Colonic mucosa (tissue), 4 donors: ENCODE results near the gene SPSB2. TPM values are rescaled to one million over a fixed set of nuclear protein-coding genes. Genes with fewer than 3 reads are reported as not detected.

Experiments
- DNase-seq: peaks from one replicate; pipeline ENCODE4 v3.0.0-alpha.2; 2020
- H3K27ac ChIP-seq: fragments of 200-600 bp; one replicate; pipeline ENCODE4 v1.8.0; 2021
- H3K27me3 ChIP-seq: fragments of 200-600 bp; one replicate; pipeline ENCODE4 v1.8.0; 2021
- H3K36me3 ChIP-seq: fragments of 200-600 bp; one replicate; pipeline ENCODE4 v1.8.0; 2021
- H3K4me1 ChIP-seq: fragments of 200-600 bp; one replicate; pipeline ENCODE4 v1.8.0; 2021; ENCODE audit warnings: mild to moderate bottlenecking
- H3K4me3 ChIP-seq: fragments of 200-600 bp; one replicate; pipeline ENCODE4 v1.8.0; 2021
- H3K9ac ChIP-seq, 2 donors: one replicate each; pipeline ENCODE4 v1.7.0; 2013; ENCODE audit warnings: control low read depth in 2 of 2, low read depth in 2 of 2, low read length in 2 of 2
- H3K9me3 ChIP-seq: fragments of 200-600 bp; one replicate; pipeline ENCODE4 v1.8.0; 2021
- CTCF ChIP-seq: fragments of 200-600 bp; IDR thresholded peaks from one replicate; pipeline ENCODE4 v1.8.0; 2022; ENCODE audit warnings: antibody characterized with exemption, mild to moderate bottlenecking
- intact Hi-C: fragments of 100-400 bp; cut with DNase I; formaldehyde crosslinking; loops from one replicate; pipeline ENCODE4 v1.14.1; 2022
- total RNA-seq, 2 donors: library from RNA; stranded (reverse); fragmentation: NEBNext Ultra II Directional in 1 of 2; extraction: Animal tissue kit (Norgen Biotek cat#: 25700) in 1 of 2; gene quantifications; one replicate each; pipeline ENCODE4 v1.2.1, GENCODE V29; 2021
- donor health status: healthy.
- donor health status: DM: no; HTN: no; CAD: no.
- donor health status: DM: no; HTN: no; CAD: no.

The SPSB2 gene
- total RNA-seq, 2 donors from 2014 or later = 8.4 to 19.8 TPM

- peak within 1 kb of the TSS; percentile 99 for H3K27ac ChIP-seq
- DNase-seq = peak; percentile 98
- no peaks in the 10 kb centered on the region for H3K9me3 ChIP-seq
- H3K4me3 ChIP-seq = peak within 1 kb of the TSS; percentile 65
- no peak for TF ChIP-seq CTCF
- H3K27me3 ChIP-seq = no peaks in the 10 kb centered on the region
- peak within 1 kb of the TSS; percentile 70 to 71 for H3K9ac ChIP-seq
- peaks cover 1% of the 10 kb centered on the region for H3K36me3 ChIP-seq
- intact Hi-C loops = no loop called here
- H3K4me1 ChIP-seq = peaks cover 13% of the 10 kb centered on the region
These were observed 21.0 kb downstream of the SPSB2 start, which contains the start of gene USP5 for GRCh38 chr12:6851921-6852650. TSS of gene USP5 (plus strand) at chr12:6852150. CDS start at chr12:6852180, 30 bp downstream.

- peak within 1 kb of the TSS; percentile 99 for H3K27ac ChIP-seq
- H3K4me1 ChIP-seq = peaks cover 13% of the 10 kb centered on the region
- H3K4me3 ChIP-seq = peak within 1 kb of the TSS; percentile 65
- no peak for TF ChIP-seq CTCF
- intact Hi-C loops = no loop called here
- H3K9ac ChIP-seq = peak within 1 kb of the TSS; percentile 70
- H3K36me3 ChIP-seq = no peaks in the 10 kb centered on the region
- no peaks in the 10 kb centered on the region for H3K27me3 ChIP-seq
- H3K9me3 ChIP-seq = no peaks in the 10 kb centered on the region
- DNase-seq = peak; percentile 98
These were observed 21.8 kb downstream of the SPSB2 start, which contains the start of gene CDCA3 for GRCh38 chr12:6851153-6851920. TSS of gene CDCA3 (minus strand) at chr12:6851286. CDS start at chr12:6850952, 334 bp downstream.

- Histone ChIP-seq H3K4me1 (peaks cover 13% of the 10 kb centered on the region), H3K36me3 (no peaks in the 10 kb centered on the region), H3K9ac (peak overlapping the region in 1 of 2 donors; percentile 70), H3K27me3 (no peaks in the 10 kb centered on the region), H3K9me3 (no peaks in the 10 kb centered on the region), H3K27ac (peak overlapping the region; percentile 99), H3K4me3 (peak overlapping the region; percentile 65)
- DNase-seq = no peak
- no peak for TF ChIP-seq CTCF
- intact Hi-C loops = no loop called here
These were observed 22.3 kb downstream of the SPSB2 start for GRCh38 chr12:6850796-6851152.

GRCh38 chr12:6849976-6850560, 23.0 kb downstream of the SPSB2 start:
- DNase-seq = no peak
- Histone ChIP-seq H3K27me3 (no peaks in the 10 kb centered on the region), H3K4me1 (peaks cover 13% of the 10 kb centered on the region), H3K9me3 (no peaks in the 10 kb centered on the region), H3K4me3 (no peak overlapping the region), H3K27ac (no peak overlapping the region), H3K36me3 (no peaks in the 10 kb centered on the region), H3K9ac (peak overlapping the region in 1 of 2 donors; percentile 70)
- intact Hi-C loops = no loop called here
- TF ChIP-seq CTCF = no peak

GRCh38 chr12:6849427-6849826, 23.7 kb downstream of the SPSB2 start:
- Histone ChIP-seq H3K9me3 (no peaks in the 10 kb centered on the region), H3K27ac (no peak overlapping the region), H3K36me3 (no peaks in the 10 kb centered on the region), H3K9ac (no peak overlapping the region), H3K27me3 (no peaks in the 10 kb centered on the region), H3K4me1 (peaks cover 13% of the 10 kb centered on the region), H3K4me3 (no peak overlapping the region)
- no peak for TF ChIP-seq CTCF
- DNase-seq = no peak
- intact Hi-C loops = no loop called here
